Parathyroid adenoma (tissue), 2 donors: ENCODE data around the gene COQ8B.

Experiments used
- H2AFZ ChIP-seq: fragments of 300-600 bp; sonication (generic); one replicate; pipeline ENCODE4 v1.7.0; 2017; ENCODE audit warnings: antibody characterized with exemption, mild to moderate bottlenecking
- H3K27ac ChIP-seq: fragments of 300-600 bp; sonication (generic); one replicate; pipeline ENCODE4 v1.7.0; 2017
- H3K27me3 ChIP-seq: fragments of 300-600 bp; sonication (generic); one replicate; pipeline ENCODE4 v1.7.0; 2017; ENCODE audit warnings: low read length; ENCODE audit not compliant: control insufficient read depth, insufficient read depth
- H3K36me3 ChIP-seq: fragments of 300-600 bp; sonication (generic); one replicate; pipeline ENCODE4 v1.7.0; 2017; ENCODE audit warnings: low read length; ENCODE audit not compliant: control insufficient read depth, insufficient read depth
- H3K4me1 ChIP-seq: fragments of 300-600 bp; sonication (generic); one replicate; pipeline ENCODE4 v1.7.0; 2017; ENCODE audit warnings: control low read depth
- H3K4me2 ChIP-seq: fragments of 300-600 bp; sonication (generic); one replicate; pipeline ENCODE4 v1.7.0; 2017; ENCODE audit warnings: low read length
- H3K4me3 ChIP-seq: fragments of 300-600 bp; sonication (generic); one replicate; pipeline ENCODE4 v1.7.0; 2017; ENCODE audit warnings: low read depth, low read length
- H3K79me2 ChIP-seq: fragments of 300-600 bp; sonication (generic); one replicate; pipeline ENCODE4 v1.7.0; 2017; ENCODE audit warnings: control low read depth
- H3K9ac ChIP-seq: fragments of 300-600 bp; sonication (generic); one replicate; pipeline ENCODE4 v1.7.0; 2017; ENCODE audit warnings: mild to moderate bottlenecking
- H3K9me3 ChIP-seq: fragments of 300-600 bp; sonication (generic); one replicate; pipeline ENCODE4 v1.7.0; 2017; ENCODE audit warnings: low read length; ENCODE audit not compliant: control insufficient read depth
- CTCF ChIP-seq: fragments of 300-600 bp; sonication (generic); IDR thresholded peaks from one replicate; pipeline ENCODE4 v1.7.0; 2017; ENCODE audit warnings: antibody characterized with exemption, mild to moderate bottlenecking
- donor health status: primary hyperparathyroidism.

Gene COQ8B

GRCh38 chr19:40693896-40694295 is 22.8 kb downstream of the COQ8B start:
- Histone ChIP-seq H2AFZ (no peak overlapping the region), H3K9me3 (no peaks in the 10 kb centered on the region), H3K79me2 (no peaks in the 10 kb centered on the region), H3K9ac (no peak overlapping the region), H3K27me3 (no peaks in the 10 kb centered on the region), H3K4me2 (no peak overlapping the region), H3K4me3 (no peak overlapping the region), H3K27ac (no peak overlapping the region), H3K4me1 (peaks cover 3% of the 10 kb centered on the region), H3K36me3 (no peaks in the 10 kb centered on the region)
- no peak for TF ChIP-seq CTCF

- no peak overlapping the region for H3K4me2 ChIP-seq
- H3K36me3 ChIP-seq, result no peaks in the 10 kb centered on the region
- H3K9me3 ChIP-seq, result no peaks in the 10 kb centered on the region
- no peak overlapping the region for H3K27ac ChIP-seq
- no peak overlapping the region for H2AFZ ChIP-seq
- no peaks in the 10 kb centered on the region for H3K79me2 ChIP-seq
- no peaks in the 10 kb centered on the region for H3K27me3 ChIP-seq
- H3K4me3 ChIP-seq, result no peak overlapping the region
- H3K4me1 ChIP-seq, result peaks cover 3% of the 10 kb centered on the region
- H3K9ac ChIP-seq, result no peak overlapping the region
- TF ChIP-seq CTCF, result no peak
Observed at GRCh38 chr19:40693150-40693788, 23.4 kb downstream of the COQ8B start.

- H3K4me1 ChIP-seq, result peaks cover 3% of the 10 kb centered on the region
- H3K27me3 ChIP-seq, result no peaks in the 10 kb centered on the region
- H3K36me3 ChIP-seq, result no peaks in the 10 kb centered on the region
- H3K9me3 ChIP-seq, result no peaks in the 10 kb centered on the region
- no peak overlapping the region for H2AFZ ChIP-seq
- no peak overlapping the region for H3K4me3 ChIP-seq
- H3K27ac ChIP-seq, result no peak overlapping the region
- H3K79me2 ChIP-seq, result no peaks in the 10 kb centered on the region
- H3K9ac ChIP-seq, result no peak overlapping the region
- H3K4me2 ChIP-seq, result no peak overlapping the region
- TF ChIP-seq CTCF, result no peak
Observed at GRCh38 chr19:40692212-40692551, 24.5 kb downstream of the COQ8B start.

GRCh38 chr19:40691421-40692211 is 25.1 kb downstream of the COQ8B start:
- H3K9me3 ChIP-seq, result no peaks in the 10 kb centered on the region
- no peaks in the 10 kb centered on the region for H3K79me2 ChIP-seq
- H3K27me3 ChIP-seq, result no peaks in the 10 kb centered on the region
- peaks cover 3% of the 10 kb centered on the region for H3K4me1 ChIP-seq
- no peak overlapping the region for H3K4me3 ChIP-seq
- no peak overlapping the region for H3K27ac ChIP-seq
- H3K9ac ChIP-seq, result no peak overlapping the region
- H3K36me3 ChIP-seq, result no peaks in the 10 kb centered on the region
- no peak for TF ChIP-seq CTCF
- no peak overlapping the region for H2AFZ ChIP-seq
- no peak overlapping the region for H3K4me2 ChIP-seq
